Fibroblast of pulmonary artery (primary cell): ENCODE measurements around the gene S100A16.

Experiments
- DNase-seq: peaks from one replicate; pipeline ENCODE4 v3.0.0-alpha.2; 2010; ENCODE audit warnings: low read depth
- H3K4me3 ChIP-seq: replicated peaks from 2 replicates; pipeline ENCODE4 v1.5.1; 2011; ENCODE audit warnings: low read depth, mild to moderate bottlenecking, control low read depth, low read length, moderate library complexity
- TF ChIP-seq, protein P1 (sequence below): IDR thresholded peaks from 2 replicates; pipeline ENCODE4 v1.5.1; 2011; ENCODE audit warnings: mild to moderate bottlenecking, control low read depth, low read length, inconsistent platforms; ENCODE audit errors: missing control alignments

S100A16 gene

DNA sequence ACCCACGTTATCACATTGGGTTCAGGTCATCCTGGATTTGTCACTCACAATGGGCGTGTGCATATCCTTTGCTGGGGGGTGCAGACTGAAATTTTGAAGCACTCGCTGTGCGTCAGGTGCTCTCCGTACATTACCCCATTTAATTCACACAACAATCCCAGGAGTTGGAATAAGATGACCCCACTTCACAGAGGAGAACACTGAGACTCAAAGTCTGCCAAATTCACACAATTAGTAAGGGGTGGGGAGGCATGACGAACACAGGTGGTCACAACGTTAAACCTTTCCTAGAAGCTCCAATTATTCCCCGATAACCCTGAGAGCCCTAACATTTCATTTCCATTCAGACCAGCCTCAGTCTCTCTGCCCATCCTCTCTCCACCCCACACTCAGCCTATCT, 43.5 kb downstream of the S100A16 start:
- TF ChIP-seq, protein P1, sequence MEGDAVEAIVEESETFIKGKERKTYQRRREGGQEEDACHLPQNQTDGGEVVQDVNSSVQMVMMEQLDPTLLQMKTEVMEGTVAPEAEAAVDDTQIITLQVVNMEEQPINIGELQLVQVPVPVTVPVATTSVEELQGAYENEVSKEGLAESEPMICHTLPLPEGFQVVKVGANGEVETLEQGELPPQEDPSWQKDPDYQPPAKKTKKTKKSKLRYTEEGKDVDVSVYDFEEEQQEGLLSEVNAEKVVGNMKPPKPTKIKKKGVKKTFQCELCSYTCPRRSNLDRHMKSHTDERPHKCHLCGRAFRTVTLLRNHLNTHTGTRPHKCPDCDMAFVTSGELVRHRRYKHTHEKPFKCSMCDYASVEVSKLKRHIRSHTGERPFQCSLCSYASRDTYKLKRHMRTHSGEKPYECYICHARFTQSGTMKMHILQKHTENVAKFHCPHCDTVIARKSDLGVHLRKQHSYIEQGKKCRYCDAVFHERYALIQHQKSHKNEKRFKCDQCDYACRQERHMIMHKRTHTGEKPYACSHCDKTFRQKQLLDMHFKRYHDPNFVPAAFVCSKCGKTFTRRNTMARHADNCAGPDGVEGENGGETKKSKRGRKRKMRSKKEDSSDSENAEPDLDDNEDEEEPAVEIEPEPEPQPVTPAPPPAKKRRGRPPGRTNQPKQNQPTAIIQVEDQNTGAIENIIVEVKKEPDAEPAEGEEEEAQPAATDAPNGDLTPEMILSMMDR = no peak
- no peak for DNase-seq

GRCh38 chr1:153568367-153569099, 44.4 kb downstream of the S100A16 start:
- H3K4me3 ChIP-seq = no peak overlapping the region
- DNase-seq = peak; percentile 89
- TF ChIP-seq, protein P1 = peak; percentile 98

More for the DNA sequence above, 43.5 kb downstream of the S100A16 start:
- no peak overlapping the region for H3K4me3 ChIP-seq

- TF ChIP-seq, protein P1 = no peak
- H3K4me3 ChIP-seq = no peak overlapping the region
- DNase-seq = no peak
Observed at GRCh38 chr1:153567621-153568366, 45.1 kb downstream of the S100A16 start.

GRCh38 chr1:153566414-153567371, 46.2 kb downstream of the S100A16 start:
- DNase-seq = peak; percentile 98
- H3K4me3 ChIP-seq = no peak overlapping the region
- TF ChIP-seq, protein P1 = no peak

DNA sequence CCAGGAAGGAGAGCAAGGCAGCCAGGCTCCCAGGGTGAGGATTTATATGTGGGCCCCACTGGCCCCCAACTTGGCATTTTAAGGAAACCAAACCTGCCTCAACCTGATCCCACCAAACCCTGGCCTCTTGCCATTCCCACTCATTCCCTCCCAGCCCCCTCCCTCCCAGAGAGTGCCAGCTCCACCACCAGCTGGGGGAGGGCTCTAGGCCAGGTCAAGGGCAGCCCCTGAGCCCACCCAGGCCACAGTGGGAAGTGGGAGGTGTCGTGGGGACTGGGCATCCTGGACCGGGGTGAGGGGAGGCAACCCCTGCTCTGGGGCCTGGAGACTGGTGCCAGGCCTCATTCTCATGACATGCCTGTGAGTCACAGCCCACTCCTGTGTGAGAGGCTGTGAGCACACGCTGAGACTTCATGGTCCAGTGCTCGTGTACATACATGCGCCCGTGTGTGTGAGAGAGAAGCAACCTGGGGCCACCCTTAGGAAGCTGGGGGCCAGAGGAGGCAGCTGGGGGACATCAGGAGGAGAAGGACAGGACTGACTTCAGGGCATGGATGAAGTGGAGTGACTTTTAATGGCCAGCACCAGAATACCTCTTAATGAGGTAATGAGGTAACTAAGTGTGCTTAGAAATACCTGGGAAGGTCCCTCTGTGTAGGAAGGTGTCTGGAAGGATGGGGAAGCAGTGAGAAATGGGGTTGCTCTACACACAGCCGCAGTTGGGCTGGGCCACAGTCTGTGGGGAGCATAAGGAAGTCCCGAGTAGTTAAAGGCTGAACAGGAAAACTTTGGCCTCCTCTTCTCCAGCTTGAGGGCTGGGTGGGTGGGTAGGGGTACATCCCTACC, 47.2 kb downstream of the S100A16 start, which contains the start of gene S100A2:
Gene S100A2, minus strand, starts transcription at position 316 of the 846 bp plus-strand sequence. CDS start 1,967 bp downstream, outside the sequence.
- H3K4me3 ChIP-seq = no peak within 1 kb of the TSS
- DNase-seq = peak; percentile 84
- TF ChIP-seq, protein P1 = no peak

DNA sequence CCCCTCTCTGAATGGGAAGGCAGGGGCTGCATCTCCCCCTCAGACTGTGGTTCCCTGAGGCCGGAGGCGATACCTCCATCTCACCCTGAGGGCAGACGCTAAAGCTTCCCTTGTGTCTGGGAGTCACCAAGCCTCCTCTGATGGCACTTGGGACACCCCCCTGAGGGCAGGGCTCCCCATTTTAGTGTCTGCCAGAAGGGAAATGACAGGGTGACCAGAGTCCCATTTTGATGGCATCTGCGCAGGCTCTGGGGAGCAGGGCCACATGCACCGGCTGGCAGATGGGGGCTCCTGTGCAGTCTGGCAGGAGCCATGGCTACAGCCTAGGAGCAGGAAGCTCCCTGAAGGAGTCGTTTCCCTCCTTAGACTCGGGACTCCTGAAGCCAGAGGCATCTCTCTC, 48.9 kb downstream of the S100A16 start:
- DNase-seq = no peak
- TF ChIP-seq, protein P1 = no peak
- H3K4me3 ChIP-seq = no peak overlapping the region
